Fibroblast of lung (primary cell): Measurements from ENCODE around the gene TMPRSS2.

Experiments
- EZH2 ChIP-seq: IDR thresholded peaks from 2 replicates; pipeline ENCODE4 v1.5.1; 2012; ENCODE audit warnings: low read length, control low read depth, mild to moderate bottlenecking; ENCODE audit errors: missing control alignments
- TF ChIP-seq, protein P1 (sequence below), 2 donors: IDR thresholded peaks in 1 of 2; conservative IDR thresholded peaks in 1 of 2; 1 replicate in 1 of 2; 2 replicates in 1 of 2; pipeline ENCODE4 v1.5.1; 2011 to 2012; ENCODE audit warnings: low read length in 2 of 2, control low read depth in 1 of 2, inconsistent platforms in 1 of 2, low read depth in 1 of 2, mild to moderate bottlenecking in 1 of 2

GRCh38 chr21:41458121-41458520, 49.8 kb downstream of the TMPRSS2 start:
- TF ChIP-seq, protein P1, sequence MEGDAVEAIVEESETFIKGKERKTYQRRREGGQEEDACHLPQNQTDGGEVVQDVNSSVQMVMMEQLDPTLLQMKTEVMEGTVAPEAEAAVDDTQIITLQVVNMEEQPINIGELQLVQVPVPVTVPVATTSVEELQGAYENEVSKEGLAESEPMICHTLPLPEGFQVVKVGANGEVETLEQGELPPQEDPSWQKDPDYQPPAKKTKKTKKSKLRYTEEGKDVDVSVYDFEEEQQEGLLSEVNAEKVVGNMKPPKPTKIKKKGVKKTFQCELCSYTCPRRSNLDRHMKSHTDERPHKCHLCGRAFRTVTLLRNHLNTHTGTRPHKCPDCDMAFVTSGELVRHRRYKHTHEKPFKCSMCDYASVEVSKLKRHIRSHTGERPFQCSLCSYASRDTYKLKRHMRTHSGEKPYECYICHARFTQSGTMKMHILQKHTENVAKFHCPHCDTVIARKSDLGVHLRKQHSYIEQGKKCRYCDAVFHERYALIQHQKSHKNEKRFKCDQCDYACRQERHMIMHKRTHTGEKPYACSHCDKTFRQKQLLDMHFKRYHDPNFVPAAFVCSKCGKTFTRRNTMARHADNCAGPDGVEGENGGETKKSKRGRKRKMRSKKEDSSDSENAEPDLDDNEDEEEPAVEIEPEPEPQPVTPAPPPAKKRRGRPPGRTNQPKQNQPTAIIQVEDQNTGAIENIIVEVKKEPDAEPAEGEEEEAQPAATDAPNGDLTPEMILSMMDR (conservative IDR thresholded peaks at IDR 0.05 in 1 of 2, IDR thresholded peaks at IDR 0.05 in 1 of 2; ENCODE audit: low read depth in 1 of 2, low read length in 2 of 2): no peak
- TF ChIP-seq EZH2: no peak
